ENCODE data around the gene SLC37A2. TPM values are rescaled to one million over a fixed set of nuclear protein-coding genes. Genes with fewer than 3 reads are reported as not detected.

Gene SLC37A2
- total RNA-seq, 1 experiment from 2014 or later: 0.41 TPM

DNA sequence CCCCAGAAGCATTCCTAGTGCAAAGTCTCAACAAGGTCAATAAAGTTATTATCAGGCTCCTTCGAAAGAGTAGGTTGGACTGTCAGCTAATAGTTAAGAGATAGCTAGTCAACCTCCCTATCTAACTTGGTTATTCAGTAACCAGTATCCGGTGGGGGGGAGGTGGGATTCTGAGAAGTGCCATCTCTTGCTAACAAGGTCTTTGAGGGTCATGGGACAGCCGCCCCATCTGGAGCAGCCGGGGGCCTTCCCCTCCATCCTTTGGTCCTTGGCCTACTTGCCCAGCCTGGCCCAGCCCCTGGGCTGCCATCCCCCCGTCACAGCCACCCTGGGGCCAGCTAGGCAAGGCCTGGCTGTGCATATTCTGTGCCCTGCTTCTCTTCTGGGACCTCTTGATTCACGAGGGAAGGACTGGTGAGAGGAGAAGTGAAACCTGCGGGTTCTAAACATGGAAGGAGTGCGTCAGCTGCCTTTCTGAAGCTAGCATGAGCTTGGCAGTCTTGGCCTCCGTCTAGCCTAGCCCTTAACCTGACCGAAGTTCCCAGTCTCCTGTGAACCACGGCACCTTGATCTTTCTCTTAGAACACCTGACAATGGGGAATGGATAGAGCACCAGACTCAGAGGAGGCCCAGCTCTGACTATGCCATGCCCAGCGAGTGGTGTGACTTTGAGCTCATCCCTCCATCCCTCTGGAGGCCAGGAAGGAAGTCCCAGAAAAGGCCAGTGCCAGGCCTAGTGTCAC, 9.3 kb downstream of the SLC37A2 start:
- Histone ChIP-seq H3K9me3 (ENCODE audit: low read length) (no peaks in the 10 kb centered on the region), H3K4me1 (ENCODE audit: low read length) (peaks cover 46% of the 10 kb centered on the region), H3K27ac (ENCODE audit: low read length) (peak overlapping the region; percentile 79), H3K27me3 (ENCODE audit: low read length) (no peaks in the 10 kb centered on the region), H3K9ac (ENCODE audit: low read length) (peak overlapping the region; percentile 58), H3K4me2 (ENCODE audit: low read depth, low read length, poor library complexity, severe bottlenecking) (peak overlapping the region; percentile 56), H2AFZ (ENCODE audit: low read length) (no peak overlapping the region), H3K4me3 (ENCODE audit: low read length) (peak overlapping the region; percentile 40; the same call in 1 of the 2 replicates), H4K20me1 (ENCODE audit: insufficient read depth, low read depth, low read length) (no peaks in the 10 kb centered on the region), H3K9me2 (replicated peaks; ENCODE audit: insufficient read depth, low read length) (no peaks in the 10 kb centered on the region), H3K79me2 (ENCODE audit: low read length) (no peaks in the 10 kb centered on the region), H3K36me3 (ENCODE audit: insufficient read depth, low read length) (no peaks in the 10 kb centered on the region)
- peak; percentile 89 for DNase-seq

DNA sequence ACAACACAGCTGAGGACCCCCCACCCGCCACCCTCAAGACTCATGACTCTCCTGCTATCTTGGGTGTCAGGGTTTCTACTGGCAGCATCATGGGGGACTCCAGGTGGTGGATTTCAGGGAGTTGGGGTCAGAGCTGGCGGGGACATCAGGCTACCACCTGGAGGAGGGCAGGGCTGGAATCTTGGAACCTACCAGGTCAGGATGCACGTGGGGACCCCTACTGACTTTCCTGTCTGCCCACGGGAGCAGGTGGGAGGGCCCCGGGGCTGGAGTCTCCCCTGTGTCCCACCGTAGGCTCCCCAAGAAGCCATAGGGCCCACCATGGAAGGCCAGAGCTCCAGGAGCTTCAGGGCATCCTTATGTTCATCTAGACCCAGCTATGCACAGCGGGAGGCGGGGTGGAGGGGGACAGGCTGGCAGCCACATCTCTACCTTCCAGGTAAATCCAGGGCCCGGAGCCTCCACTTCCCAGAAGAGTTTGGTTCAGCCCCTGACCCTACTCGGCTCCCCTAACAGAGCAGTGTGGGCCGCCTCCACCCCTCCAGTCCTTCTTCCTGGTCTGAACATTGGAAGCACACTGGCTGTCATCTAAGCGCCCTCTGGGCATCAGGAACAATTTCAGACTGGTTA, 10.0 kb downstream of the SLC37A2 start:
- Histone ChIP-seq H4K20me1 (ENCODE audit: insufficient read depth, low read depth, low read length) (no peaks in the 10 kb centered on the region), H3K4me2 (ENCODE audit: low read depth, low read length, poor library complexity, severe bottlenecking) (peak overlapping the region; percentile 56), H3K9ac (ENCODE audit: low read length) (peak overlapping the region; percentile 58), H3K27ac (ENCODE audit: low read length) (peak overlapping the region; percentile 79), H2AFZ (ENCODE audit: low read length) (no peak overlapping the region), H3K79me2 (ENCODE audit: low read length) (no peaks in the 10 kb centered on the region), H3K4me1 (ENCODE audit: low read length) (peaks cover 46% of the 10 kb centered on the region), H3K36me3 (ENCODE audit: insufficient read depth, low read length) (no peaks in the 10 kb centered on the region), H3K9me3 (ENCODE audit: low read length) (no peaks in the 10 kb centered on the region), H3K27me3 (ENCODE audit: low read length) (no peaks in the 10 kb centered on the region), H3K4me3 (ENCODE audit: low read length) (peak overlapping the region; percentile 40; the same call in 1 of the 2 replicates), H3K9me2 (replicated peaks; ENCODE audit: insufficient read depth, low read length) (no peaks in the 10 kb centered on the region)
- no peak for DNase-seq

DNA sequence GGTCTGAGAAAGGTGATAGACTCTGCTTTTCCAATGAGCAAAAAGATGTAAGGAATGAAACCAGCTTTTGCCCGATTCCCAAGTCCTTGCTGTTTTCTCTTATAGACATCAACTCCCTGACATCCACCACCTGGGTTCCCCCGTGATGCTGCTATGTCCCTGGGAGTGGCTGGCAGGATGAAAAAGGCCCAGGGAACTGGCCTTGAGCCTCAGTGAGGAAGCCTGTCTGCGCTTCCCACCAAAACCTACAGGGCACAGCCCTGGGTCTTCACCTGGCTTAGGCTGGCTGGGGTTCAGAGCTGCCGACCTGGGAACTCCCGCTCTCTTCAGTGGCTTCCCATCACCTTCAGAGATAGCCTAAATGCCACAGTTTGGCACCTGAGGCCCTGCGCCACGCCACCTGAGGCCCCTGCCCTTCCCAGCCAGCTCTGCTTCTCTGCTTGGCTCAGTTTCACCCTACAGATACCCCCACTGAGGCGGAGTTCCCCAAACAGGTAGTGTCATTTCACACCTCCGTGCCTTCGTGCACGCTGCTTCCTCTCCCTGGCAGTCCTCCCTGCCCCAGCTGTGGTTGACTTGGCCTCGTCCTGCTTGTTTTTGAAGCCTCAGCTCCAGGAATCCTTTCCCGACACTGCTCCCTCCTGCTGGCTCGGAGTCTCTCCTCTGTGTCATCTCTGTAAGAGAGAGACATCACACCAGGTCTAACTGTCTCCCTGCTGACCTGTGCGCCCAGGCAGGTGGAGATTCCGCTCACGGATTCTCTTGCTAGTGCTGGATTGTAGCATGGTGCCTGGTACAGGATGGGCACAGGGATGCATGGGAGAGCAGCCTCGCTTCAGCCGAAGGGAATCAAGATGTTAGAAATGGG, 10.7 kb downstream of the SLC37A2 start:
- no peaks in the 10 kb centered on the region for H3K9me2 ChIP-seq (replicated peaks; ENCODE audit: insufficient read depth, low read length)
- H2AFZ ChIP-seq (ENCODE audit: low read length): no peak overlapping the region
- no peaks in the 10 kb centered on the region for H3K9me3 ChIP-seq (ENCODE audit: low read length)
- no peak overlapping the region for H3K27ac ChIP-seq (ENCODE audit: low read length)
- H3K9ac ChIP-seq (ENCODE audit: low read length): no peak overlapping the region
- H3K36me3 ChIP-seq (ENCODE audit: insufficient read depth, low read length): no peaks in the 10 kb centered on the region
- no peak overlapping the region for H3K4me3 ChIP-seq (ENCODE audit: low read length)
- peak overlapping the region; percentile 2 for H3K4me2 ChIP-seq (ENCODE audit: low read depth, low read length, poor library complexity, severe bottlenecking)
- H3K4me1 ChIP-seq (ENCODE audit: low read length): peaks cover 53% of the 10 kb centered on the region
- H3K79me2 ChIP-seq (ENCODE audit: low read length): no peaks in the 10 kb centered on the region
- H3K27me3 ChIP-seq (ENCODE audit: low read length): no peaks in the 10 kb centered on the region
- no peaks in the 10 kb centered on the region for H4K20me1 ChIP-seq (ENCODE audit: insufficient read depth, low read depth, low read length)
- DNase-seq: peak; percentile 48

DNA sequence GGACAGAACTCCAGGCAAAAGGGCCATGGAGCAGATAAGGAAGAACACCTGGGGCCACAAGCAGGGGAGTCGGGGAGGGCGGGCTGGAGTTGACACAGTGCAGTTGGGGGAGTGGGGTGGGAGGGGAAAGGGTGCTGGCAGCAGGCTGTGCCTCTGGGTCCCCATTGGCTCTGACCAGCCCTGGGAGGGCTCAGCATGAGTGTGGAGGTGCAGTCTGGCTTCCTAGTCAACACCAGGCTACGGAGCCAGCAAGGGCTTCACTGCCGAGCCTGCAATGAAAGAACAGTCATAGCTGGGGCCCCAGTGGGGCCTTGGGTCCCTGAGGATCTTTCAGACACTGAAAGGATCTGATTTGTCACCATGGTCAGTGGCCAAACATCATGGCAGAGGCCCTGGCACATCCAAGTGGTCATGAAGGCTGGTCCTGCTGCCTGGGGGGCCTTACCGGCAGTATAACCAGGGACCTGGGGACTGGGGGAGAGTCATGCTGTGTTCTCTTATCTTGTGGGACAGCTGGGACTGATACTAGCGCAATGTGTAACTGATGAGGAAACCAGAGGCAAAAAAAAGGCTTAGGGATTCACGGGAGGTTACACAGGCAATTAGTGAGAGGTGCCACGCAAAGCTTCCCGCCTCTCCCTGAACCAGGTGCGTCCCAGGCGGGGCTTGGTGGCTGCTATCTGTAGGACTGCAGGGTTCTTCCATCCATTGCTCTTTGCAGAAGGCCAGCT, 11.6 kb downstream of the SLC37A2 start:
- peak; percentile 48 for DNase-seq
- no peak overlapping the region for H3K4me2 ChIP-seq (ENCODE audit: low read depth, low read length, poor library complexity, severe bottlenecking)
- H3K9me3 ChIP-seq (ENCODE audit: low read length): no peaks in the 10 kb centered on the region

DNA sequence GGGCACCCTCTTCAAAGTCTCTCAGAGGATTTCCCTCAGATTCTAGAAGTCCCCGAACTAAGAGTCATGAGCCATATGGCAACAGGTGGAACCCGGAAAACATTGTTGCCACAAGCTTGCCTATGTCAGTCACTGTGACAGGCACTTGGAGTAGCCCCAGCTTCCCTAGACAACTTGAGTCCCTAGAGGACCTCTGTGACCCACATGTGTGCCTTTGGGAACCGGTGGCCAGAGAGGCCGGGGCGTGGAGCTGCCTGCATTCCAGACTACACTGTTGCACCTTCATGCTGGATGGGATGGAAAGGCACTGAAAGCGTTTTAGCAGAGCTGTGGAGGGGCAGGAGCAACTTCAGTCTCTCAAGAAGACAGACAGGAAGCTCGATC, 12.1 kb downstream of the SLC37A2 start:
- no peak overlapping the region for H3K9ac ChIP-seq (ENCODE audit: low read length)
- H3K4me3 ChIP-seq (ENCODE audit: low read length): no peak overlapping the region
- H3K9me2 ChIP-seq (replicated peaks; ENCODE audit: insufficient read depth, low read length): no peaks in the 10 kb centered on the region
- H3K36me3 ChIP-seq (ENCODE audit: insufficient read depth, low read length): no peaks in the 10 kb centered on the region
- no peak overlapping the region for H3K4me2 ChIP-seq (ENCODE audit: low read depth, low read length, poor library complexity, severe bottlenecking)
- peaks cover 55% of the 10 kb centered on the region for H3K4me1 ChIP-seq (ENCODE audit: low read length)
- no peak for DNase-seq
- no peak overlapping the region for H2AFZ ChIP-seq (ENCODE audit: low read length)
- H3K27me3 ChIP-seq (ENCODE audit: low read length): no peaks in the 10 kb centered on the region
- no peaks in the 10 kb centered on the region for H3K9me3 ChIP-seq (ENCODE audit: low read length)
- no peaks in the 10 kb centered on the region for H3K79me2 ChIP-seq (ENCODE audit: low read length)
- no peak overlapping the region for H3K27ac ChIP-seq (ENCODE audit: low read length)
- no peaks in the 10 kb centered on the region for H4K20me1 ChIP-seq (ENCODE audit: insufficient read depth, low read depth, low read length)

More for the DNA sequence above, 11.6 kb downstream of the SLC37A2 start:
- H3K4me1 ChIP-seq (ENCODE audit: low read length): peaks cover 55% of the 10 kb centered on the region
- no peaks in the 10 kb centered on the region for H3K27me3 ChIP-seq (ENCODE audit: low read length)
- H3K79me2 ChIP-seq (ENCODE audit: low read length): no peaks in the 10 kb centered on the region
- no peak overlapping the region for H2AFZ ChIP-seq (ENCODE audit: low read length)
- no peak overlapping the region for H3K4me3 ChIP-seq (ENCODE audit: low read length)
- no peak overlapping the region for H3K9ac ChIP-seq (ENCODE audit: low read length)
- H3K27ac ChIP-seq (ENCODE audit: low read length): no peak overlapping the region
- H4K20me1 ChIP-seq (ENCODE audit: insufficient read depth, low read depth, low read length): no peaks in the 10 kb centered on the region
- H3K36me3 ChIP-seq (ENCODE audit: insufficient read depth, low read length): no peaks in the 10 kb centered on the region
- H3K9me2 ChIP-seq (replicated peaks; ENCODE audit: insufficient read depth, low read length): no peaks in the 10 kb centered on the region

DNA sequence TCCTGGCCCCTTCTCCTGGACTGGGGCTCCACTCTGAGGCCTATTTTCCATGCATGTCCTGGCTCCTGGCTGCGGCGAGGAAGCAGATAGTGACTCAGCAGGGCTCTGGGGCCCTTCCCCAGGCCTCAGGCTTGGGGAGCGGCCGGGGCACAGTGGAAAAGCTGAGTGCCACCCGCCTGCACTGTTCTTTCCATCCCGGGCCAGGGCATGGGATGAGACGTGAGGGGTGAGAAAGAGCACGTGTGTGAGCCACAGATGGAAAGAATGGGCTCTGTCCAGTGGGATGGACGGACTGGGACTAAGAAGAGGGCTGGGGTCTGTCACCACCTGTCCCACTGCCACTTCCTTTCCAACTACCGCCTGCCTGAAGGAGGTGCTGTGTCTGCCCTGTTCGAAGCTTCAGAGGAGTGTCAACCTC, 12.8 kb downstream of the SLC37A2 start:
- Histone ChIP-seq H3K27ac (ENCODE audit: low read length) (no peak overlapping the region), H3K4me3 (ENCODE audit: low read length) (no peak overlapping the region), H3K27me3 (ENCODE audit: low read length) (no peaks in the 10 kb centered on the region), H3K36me3 (ENCODE audit: insufficient read depth, low read length) (no peaks in the 10 kb centered on the region), H2AFZ (ENCODE audit: low read length) (no peak overlapping the region), H3K4me2 (ENCODE audit: low read depth, low read length, poor library complexity, severe bottlenecking) (no peak overlapping the region), H3K79me2 (ENCODE audit: low read length) (no peaks in the 10 kb centered on the region), H3K9me2 (replicated peaks; ENCODE audit: insufficient read depth, low read length) (no peaks in the 10 kb centered on the region), H3K9ac (ENCODE audit: low read length) (no peak overlapping the region), H3K9me3 (ENCODE audit: low read length) (no peaks in the 10 kb centered on the region), H3K4me1 (ENCODE audit: low read length) (peaks cover 50% of the 10 kb centered on the region), H4K20me1 (ENCODE audit: insufficient read depth, low read depth, low read length) (no peaks in the 10 kb centered on the region)
- no peak for DNase-seq

DNA sequence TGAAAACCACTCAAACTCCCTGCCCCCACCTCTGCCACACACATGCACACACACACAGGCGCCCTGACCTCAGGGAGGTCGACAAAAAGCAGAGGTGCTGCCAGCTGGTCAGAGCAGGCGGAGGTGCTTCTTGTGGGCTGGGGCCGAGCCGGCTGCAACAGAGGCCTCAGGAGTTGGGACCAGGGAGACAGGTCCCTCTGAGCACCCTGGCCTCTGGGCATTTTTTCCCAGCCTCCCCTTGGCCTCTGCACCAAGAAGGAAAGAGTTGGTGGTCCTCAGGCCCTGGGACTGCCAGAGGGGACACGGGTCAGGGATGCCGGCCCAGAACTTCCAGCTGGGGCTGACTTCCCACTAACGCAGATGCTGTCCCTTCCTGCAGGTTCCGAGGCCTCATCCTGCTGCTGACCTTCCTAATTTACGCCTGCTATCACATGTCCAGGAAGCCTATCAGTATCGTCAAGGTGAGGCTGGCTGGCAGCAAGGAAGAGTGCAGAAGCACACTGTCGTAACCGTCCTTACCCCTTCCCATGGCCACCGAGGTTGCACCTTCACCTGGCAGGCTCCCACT, 13.4 kb downstream of the SLC37A2 start:
- no peak overlapping the region for H3K9ac ChIP-seq (ENCODE audit: low read length)
- H3K9me3 ChIP-seq (ENCODE audit: low read length): no peaks in the 10 kb centered on the region
- no peak overlapping the region for H3K4me2 ChIP-seq (ENCODE audit: low read depth, low read length, poor library complexity, severe bottlenecking)
- no peaks in the 10 kb centered on the region for H3K9me2 ChIP-seq (replicated peaks; ENCODE audit: insufficient read depth, low read length)
- H3K27me3 ChIP-seq (ENCODE audit: low read length): no peaks in the 10 kb centered on the region
- H3K27ac ChIP-seq (ENCODE audit: low read length): no peak overlapping the region
- no peak for DNase-seq
- H4K20me1 ChIP-seq (ENCODE audit: insufficient read depth, low read depth, low read length): no peaks in the 10 kb centered on the region
- no peaks in the 10 kb centered on the region for H3K36me3 ChIP-seq (ENCODE audit: insufficient read depth, low read length)
- H2AFZ ChIP-seq (ENCODE audit: low read length): no peak overlapping the region
- peaks cover 44% of the 10 kb centered on the region for H3K4me1 ChIP-seq (ENCODE audit: low read length)
- no peak overlapping the region for H3K4me3 ChIP-seq (ENCODE audit: low read length)
- no peaks in the 10 kb centered on the region for H3K79me2 ChIP-seq (ENCODE audit: low read length)
